Heart left ventricle (tissue), 16 donors: Measurements from ENCODE around the gene GAL3ST2. TPM values are rescaled to one million over a fixed set of nuclear protein-coding genes. Genes with fewer than 3 reads are reported as not detected.
A peak's percentile ranks its signal among the peaks of the same experiment; 100 is the strongest.
"Not testable (repeated sequence)": the region's sequence is repeated elsewhere in the genome, so short reads cannot be mapped to it uniquely, and the experiment has no call there.

Experiments used
- ATAC-seq, 4 donors: fragments of 200-7000 bp; cut with Tn5 transposase; one replicate each; pipeline ENCODE4 v1.9.1; 2020 to 2022; ENCODE audit warnings: moderate library complexity in 4 of 4, mild to moderate bottlenecking in 3 of 4, moderate number of reproducible peaks in 1 of 4
- DNase-seq, 5 donors: peaks; one replicate each; pipeline ENCODE4 v3.0.0-alpha.2; 2020
- H3K27ac ChIP-seq, 12 donors: fragments of 200-600 bp; sonication (generic) in 4 of 12; one replicate each; pipeline versions ENCODE4 v1.5.0 to v1.8.0; 2016 to 2022; ENCODE audit warnings: mild to moderate bottlenecking in 2 of 12
- H3K27me3 ChIP-seq, 9 donors: fragments of 200-600 bp; sonication (generic) in 2 of 9; one replicate each; pipeline versions ENCODE4 v1.5.1 to v1.8.0; 2016 to 2022; ENCODE audit warnings: mild to moderate bottlenecking in 3 of 9
- H3K36me3 ChIP-seq, 9 donors: fragments of 200-600 bp; sonication (generic) in 2 of 9; one replicate each; pipeline versions ENCODE4 v1.5.0 to v1.8.0; 2018 to 2022; ENCODE audit warnings: mild to moderate bottlenecking in 2 of 9
- H3K4me1 ChIP-seq, 12 donors: fragments of 200-600 bp; sonication (generic) in 4 of 12; one replicate each; pipeline versions ENCODE4 v1.5.0 to v1.8.0; 2016 to 2022; ENCODE audit warnings: mild to moderate bottlenecking in 3 of 12
- H3K4me3 ChIP-seq, 12 donors: fragments of 200-600 bp; sonication (generic) in 4 of 12; one replicate each; pipeline versions ENCODE4 v1.5.0 to v1.8.0; 2017 to 2022; ENCODE audit warnings: mild to moderate bottlenecking in 9 of 12, moderate library complexity in 4 of 12
- H3K9me3 ChIP-seq, 12 donors: fragments of 200-600 bp; sonication (generic) in 4 of 12; one replicate each; pipeline versions ENCODE4 v1.5.0 to v1.8.0; 2016 to 2022; ENCODE audit warnings: mild to moderate bottlenecking in 1 of 12
- POLR2A ChIP-seq, 2 donors: fragments of 450-650 bp; IDR thresholded peaks; one replicate each; pipeline ENCODE4 v1.6.1; 2017; ENCODE audit warnings: antibody characterized with exemption in 2 of 2, mild to moderate bottlenecking in 2 of 2, moderate library complexity in 2 of 2
- WGBS, 4 donors: extraction: QIAGEN DNeasy Blood & Tissue Kit in 2 of 4; methylation state at CpG; one replicate each; pipeline versions ENCODE4 v1.1.5 to v1.1.7; 2013 to 2018; 5-methylcytosine and 5-hydroxymethylcytosine counted together
- intact Hi-C, 10 donors: fragments of 100-400 bp; cut with DNase I; formaldehyde crosslinking; loops; one replicate each; pipeline versions ENCODE4 v1.11.1 to v1.14.2; 2022
- polyA plus RNA-seq, 2 donors: library from polyadenylated mRNA; stranded (reverse); fragments of 200-250 nt; gene quantifications; one replicate each; pipeline ENCODE4 v1.2.3, GENCODE V29; 2013
- total RNA-seq, 9 donors: library from RNA; depleted of rRNA in 2 of 9; stranded (reverse); fragments of >200 nt in 2 of 9; fragmentation: NEBNext Ultra II Directional in 3 of 9; extraction: Animal tissue kit (Norgen Biotek cat#: 25700) in 3 of 9; gene quantifications; one replicate each; pipeline versions ENCODE4 v1.1.0 to v1.2.4, GENCODE V29; 2016 to 2023
- TF ChIP-seq, protein P1 (sequence below), 12 donors: fragments of 200-600 bp; sonication (generic) in 4 of 12; IDR thresholded peaks; one replicate each; pipeline versions ENCODE4 v1.5.0 to v1.8.0; 2018 to 2022; ENCODE audit warnings: antibody characterized with exemption in 12 of 12, mild to moderate bottlenecking in 5 of 12
- donor health status: ischemic (EF 13 %, LVEDD 7.1; RV severe dilation, severe dysfunction).
- donor health status: healthy with polysubstance abuse.
- donor health status: DM: no; HTN: yes; CAD: no.
- donor health status: DM: no; HTN: no; CAD: no.
- donor health status: ischemic (EF 25% LVEDD 6.9; RV normal size, moderate dysfunction).
- donor health status: ischemic (EF 25% LVEDD 5.7; RV mildly dilated, moderate dysfunction).
- donor health status: healthy.
- donor health status: DM: yes; HTN: yes; CAD: no.
- donor health status: ischemic (EF 35%, LVEDD 5.7; RV mildly dilated, moderate dysfunction).
- donor health status: nonischemic (EF 11% LVEDD 7.7; RV severe dilation, severe dysfunction).
- donor health status: DM: yes; HTN: yes; CAD: no.
- donor health status: PGD.
- donor health status: ischemic (EF 29% LVEDD 5.4; RV normal size, mild dysfunction).
- donor health status: nonischemic (EF 23%, LVEDD 6.1; RV moderate dilation, normal function).

Gene GAL3ST2
- total and polyA plus RNA-seq, 11 donors = 0.21 to 1.7 TPM; not detected in 9

DNA sequence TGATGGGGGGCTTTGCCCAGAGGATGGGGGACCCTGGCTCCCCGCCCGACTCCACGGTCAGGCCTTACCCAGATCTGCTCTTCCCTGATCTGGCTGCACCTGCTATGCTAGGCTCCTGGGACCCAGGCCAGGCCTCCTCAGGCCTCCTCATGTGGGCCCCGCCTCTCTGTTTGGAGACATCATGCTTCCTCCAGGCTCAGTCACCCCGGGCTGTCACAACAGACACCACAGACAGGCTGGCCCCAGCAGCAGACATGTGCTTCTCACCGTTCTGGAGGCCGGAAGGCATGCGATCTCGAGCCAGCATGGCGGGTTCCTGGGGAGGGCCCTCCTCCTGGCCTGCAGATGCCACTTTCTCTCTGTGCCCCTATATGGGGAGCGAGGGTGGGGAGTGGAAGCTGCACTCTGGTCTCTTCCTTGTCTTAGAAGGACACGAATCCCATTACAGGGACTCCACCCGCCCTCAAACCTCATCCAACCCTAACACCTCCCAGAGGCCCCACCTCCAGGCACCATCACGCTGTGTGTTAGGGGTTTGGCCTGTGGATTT lies 21.5 kb downstream of the GAL3ST2 start:
- H3K27me3 ChIP-seq = peaks cover 0 to 6% (median 0%) of the 10 kb centered on the region in 9 donors
- DNase-seq (no peak), ATAC-seq (no peak)
- H3K9me3 ChIP-seq = no peaks in the 10 kb centered on the region
- peaks cover 0 to 5% (median 2%) of the 10 kb centered on the region in 12 donors for H3K4me1 ChIP-seq
- no peak for TF ChIP-seq POLR2A (IDR thresholded peaks at IDR 0.05)
- TF ChIP-seq, protein P1, sequence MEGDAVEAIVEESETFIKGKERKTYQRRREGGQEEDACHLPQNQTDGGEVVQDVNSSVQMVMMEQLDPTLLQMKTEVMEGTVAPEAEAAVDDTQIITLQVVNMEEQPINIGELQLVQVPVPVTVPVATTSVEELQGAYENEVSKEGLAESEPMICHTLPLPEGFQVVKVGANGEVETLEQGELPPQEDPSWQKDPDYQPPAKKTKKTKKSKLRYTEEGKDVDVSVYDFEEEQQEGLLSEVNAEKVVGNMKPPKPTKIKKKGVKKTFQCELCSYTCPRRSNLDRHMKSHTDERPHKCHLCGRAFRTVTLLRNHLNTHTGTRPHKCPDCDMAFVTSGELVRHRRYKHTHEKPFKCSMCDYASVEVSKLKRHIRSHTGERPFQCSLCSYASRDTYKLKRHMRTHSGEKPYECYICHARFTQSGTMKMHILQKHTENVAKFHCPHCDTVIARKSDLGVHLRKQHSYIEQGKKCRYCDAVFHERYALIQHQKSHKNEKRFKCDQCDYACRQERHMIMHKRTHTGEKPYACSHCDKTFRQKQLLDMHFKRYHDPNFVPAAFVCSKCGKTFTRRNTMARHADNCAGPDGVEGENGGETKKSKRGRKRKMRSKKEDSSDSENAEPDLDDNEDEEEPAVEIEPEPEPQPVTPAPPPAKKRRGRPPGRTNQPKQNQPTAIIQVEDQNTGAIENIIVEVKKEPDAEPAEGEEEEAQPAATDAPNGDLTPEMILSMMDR (IDR thresholded peaks at IDR 0.05) = no peak
- H3K36me3 ChIP-seq = no peaks in the 10 kb centered on the region
- no peak overlapping the region for H3K27ac ChIP-seq
- intact Hi-C loops = no loop called here
- 82 to 92% (median 89%) methylated on average over 8 to 14 of the region's 14 CpGs for WGBS, 4 donors
- no peak overlapping the region for H3K4me3 ChIP-seq

DNA sequence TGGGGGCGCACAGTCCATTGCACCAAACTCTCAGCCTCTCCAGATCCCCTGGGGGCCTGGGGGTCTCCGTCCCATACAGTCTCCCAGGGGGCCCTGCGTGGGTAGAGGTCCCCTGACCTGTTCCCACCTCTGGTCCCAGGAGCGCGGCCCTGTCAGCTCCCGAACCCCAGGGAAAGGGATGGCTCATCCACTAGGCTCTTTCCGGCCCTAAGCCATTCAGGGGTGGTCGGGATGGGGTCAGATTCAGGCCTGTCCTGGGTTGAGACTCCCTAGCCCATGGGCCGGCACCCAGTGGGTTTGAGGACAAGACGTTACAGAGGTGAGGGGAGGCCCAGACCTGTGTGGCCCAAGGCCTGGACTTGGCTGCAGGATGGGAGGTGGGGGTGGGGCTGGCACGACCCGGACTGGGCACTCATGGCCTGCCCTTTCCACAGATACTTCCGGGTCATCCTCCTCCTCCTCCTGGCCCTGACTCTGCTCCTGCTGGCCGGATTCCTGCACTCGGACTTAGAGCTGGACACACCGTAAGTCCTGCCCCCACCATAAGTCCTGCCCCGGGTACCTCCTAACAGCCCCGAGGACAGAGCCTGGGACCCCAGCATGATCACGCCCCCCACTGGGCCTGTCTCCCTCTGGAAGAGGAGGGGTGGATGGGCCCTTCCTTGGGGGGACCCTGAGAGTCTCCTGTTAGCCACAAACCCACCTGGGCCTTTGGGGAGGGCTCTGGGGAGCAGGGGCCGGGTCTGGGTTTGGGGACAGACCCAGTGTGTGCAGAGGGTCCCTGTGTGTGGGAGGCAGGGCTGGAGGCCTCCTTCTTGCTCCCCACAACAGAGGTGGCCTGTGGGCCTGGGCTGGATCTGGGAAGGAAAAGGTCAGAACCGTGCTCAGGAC lies 22.3 kb downstream of the GAL3ST2 start:
- H3K9me3 ChIP-seq = no peaks in the 10 kb centered on the region
- 88 to 96% (median 89%) methylated on average over 18 to 21 of the region's 21 CpGs for WGBS, 4 donors
- H3K4me1 ChIP-seq = peaks cover 0 to 11% (median 7%) of the 10 kb centered on the region in 12 donors
- no peak for TF ChIP-seq POLR2A (IDR thresholded peaks at IDR 0.05)
- TF ChIP-seq, protein P1 (IDR thresholded peaks at IDR 0.05) = no peak
- DNase-seq (peak in 1 of 5 donors; percentile 21), ATAC-seq (no peak)
- no peak overlapping the region for H3K4me3 ChIP-seq
- intact Hi-C loops = no loop called here
- no peaks in the 10 kb centered on the region for H3K36me3 ChIP-seq
- no peak overlapping the region for H3K27ac ChIP-seq
- H3K27me3 ChIP-seq = peaks cover 0 to 13% (median 0%) of the 10 kb centered on the region in 9 donors

DNA sequence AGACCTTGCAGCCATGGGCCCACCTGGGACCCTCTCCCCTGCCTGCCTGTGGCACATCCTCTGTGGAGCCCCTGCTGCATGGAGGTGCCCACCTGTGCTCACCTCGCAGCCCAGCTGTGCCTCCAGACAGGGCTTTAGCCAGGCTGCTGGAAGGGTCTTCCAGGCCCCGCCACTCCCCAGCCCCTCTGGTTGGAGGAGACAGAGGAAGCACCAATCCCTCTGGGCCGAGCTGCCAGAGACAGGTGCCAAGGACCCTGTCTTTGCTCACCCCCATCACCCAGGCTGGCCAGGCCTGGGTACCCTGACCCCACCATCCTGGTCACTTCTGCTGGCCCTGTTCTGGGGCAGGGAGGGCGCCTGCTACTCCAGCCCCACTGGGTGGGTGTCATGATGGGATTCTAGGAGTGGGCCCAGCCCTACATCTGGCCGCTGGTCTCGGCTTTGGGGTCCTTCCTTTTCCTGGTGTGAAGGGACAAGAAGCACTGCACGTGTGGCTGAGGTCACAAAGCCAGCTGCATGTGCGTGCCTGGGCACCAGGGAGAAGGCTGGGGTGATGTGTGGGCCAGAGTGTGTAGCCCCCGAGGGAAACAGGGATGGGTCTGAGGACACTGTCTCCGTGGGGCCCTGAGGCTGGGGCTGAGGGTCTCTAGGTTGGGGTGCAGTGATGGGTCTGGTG lies 23.0 kb downstream of the GAL3ST2 start:
- Histone ChIP-seq H3K27me3 (peaks cover 0 to 19% (median 0%) of the 10 kb centered on the region in 9 donors), H3K4me1 (peaks cover 0 to 18% (median 15%) of the 10 kb centered on the region in 12 donors), H3K9me3 (no peaks in the 10 kb centered on the region), H3K36me3 (no peaks in the 10 kb centered on the region), H3K27ac (no peak overlapping the region), H3K4me3 (no peak overlapping the region)
- WGBS, 4 donors = 77 to 86% (median 84%) methylated on average over 7 to 10 of the region's 10 CpGs
- DNase-seq (peak in 1 of 5 donors; percentile 21), ATAC-seq (no peak)
- TF ChIP-seq, protein P1 (IDR thresholded peaks at IDR 0.05) = no peak
- no peak for TF ChIP-seq POLR2A (IDR thresholded peaks at IDR 0.05)
- intact Hi-C loops = no loop called here

DNA sequence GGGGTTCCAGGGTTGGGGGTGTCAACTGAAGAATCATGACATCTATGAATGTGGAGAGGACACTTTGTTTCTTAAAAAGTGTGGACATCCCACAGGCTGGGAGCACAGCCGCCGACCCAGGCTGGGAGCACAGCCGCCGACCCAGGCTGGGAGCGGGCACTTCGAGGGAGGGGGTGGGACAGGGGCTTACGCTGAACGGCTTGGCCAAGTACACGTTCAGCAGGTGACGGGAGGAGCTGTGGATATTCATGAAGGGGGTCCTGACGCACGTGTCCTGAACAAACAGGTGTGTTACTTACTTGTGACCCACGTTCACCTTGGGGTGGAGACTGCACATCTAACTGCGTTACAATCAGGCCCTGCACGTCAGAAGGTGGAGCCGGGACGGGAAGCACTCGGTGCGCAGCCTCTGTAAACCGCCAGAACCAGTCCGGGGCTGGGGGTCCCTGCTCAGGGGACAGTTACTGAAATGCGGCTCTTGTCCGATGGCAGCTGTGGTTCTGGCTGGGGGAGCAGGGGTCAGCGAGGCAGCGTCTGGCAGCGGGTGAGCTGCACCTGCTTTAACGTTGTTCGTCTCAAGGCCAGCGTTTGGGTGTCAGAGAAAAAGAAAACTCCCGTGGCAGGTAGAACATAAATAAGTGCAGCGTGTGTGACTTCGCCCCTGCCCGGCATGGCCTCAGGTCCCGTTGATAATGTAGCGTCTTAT lies 23.7 kb downstream of the GAL3ST2 start:
- ATAC-seq, H3K4me3 ChIP-seq, intact Hi-C loops, H3K27ac ChIP-seq, H3K9me3 ChIP-seq, H3K36me3 ChIP-seq: not testable (repeated sequence)
- WGBS, 4 donors = 83 to 89% (median 85%) methylated on average over 30 to 35 of the region's 35 CpGs
- peaks cover 0 to 21% (median 0%) of the 10 kb centered on the region in 9 donors for H3K27me3 ChIP-seq
- H3K4me1 ChIP-seq = peaks cover 0 to 22% (median 18%) of the 10 kb centered on the region in 12 donors
- DNase-seq = peak in 1 of 5 donors; percentile 17
